ENCODE data around the gene GLYR1.
"Not testable (repeated sequence)": the region's sequence is repeated elsewhere in the genome, so short reads cannot be mapped to it uniquely, and the experiment has no call there.

Gene GLYR1

GRCh38 chr16:4788910-4789309 is 58.2 kb downstream of the GLYR1 start:
- ChIA-PET CTCF (interaction anchor here (0.9 kb wide), 1 partner anchor 65 kb away, joined by 3 read pairs; no protein-coding TSS in a partner anchor), POLR2A (no interaction called here)
- DNase-seq (ENCODE audit: extremely low spot score): no peak
- TF ChIP-seq, protein P1, sequence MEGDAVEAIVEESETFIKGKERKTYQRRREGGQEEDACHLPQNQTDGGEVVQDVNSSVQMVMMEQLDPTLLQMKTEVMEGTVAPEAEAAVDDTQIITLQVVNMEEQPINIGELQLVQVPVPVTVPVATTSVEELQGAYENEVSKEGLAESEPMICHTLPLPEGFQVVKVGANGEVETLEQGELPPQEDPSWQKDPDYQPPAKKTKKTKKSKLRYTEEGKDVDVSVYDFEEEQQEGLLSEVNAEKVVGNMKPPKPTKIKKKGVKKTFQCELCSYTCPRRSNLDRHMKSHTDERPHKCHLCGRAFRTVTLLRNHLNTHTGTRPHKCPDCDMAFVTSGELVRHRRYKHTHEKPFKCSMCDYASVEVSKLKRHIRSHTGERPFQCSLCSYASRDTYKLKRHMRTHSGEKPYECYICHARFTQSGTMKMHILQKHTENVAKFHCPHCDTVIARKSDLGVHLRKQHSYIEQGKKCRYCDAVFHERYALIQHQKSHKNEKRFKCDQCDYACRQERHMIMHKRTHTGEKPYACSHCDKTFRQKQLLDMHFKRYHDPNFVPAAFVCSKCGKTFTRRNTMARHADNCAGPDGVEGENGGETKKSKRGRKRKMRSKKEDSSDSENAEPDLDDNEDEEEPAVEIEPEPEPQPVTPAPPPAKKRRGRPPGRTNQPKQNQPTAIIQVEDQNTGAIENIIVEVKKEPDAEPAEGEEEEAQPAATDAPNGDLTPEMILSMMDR (IDR thresholded peaks at IDR 0.05; ENCODE audit: control extremely low read depth, extremely low read depth, low read depth, missing control alignments): no peak

DNA sequence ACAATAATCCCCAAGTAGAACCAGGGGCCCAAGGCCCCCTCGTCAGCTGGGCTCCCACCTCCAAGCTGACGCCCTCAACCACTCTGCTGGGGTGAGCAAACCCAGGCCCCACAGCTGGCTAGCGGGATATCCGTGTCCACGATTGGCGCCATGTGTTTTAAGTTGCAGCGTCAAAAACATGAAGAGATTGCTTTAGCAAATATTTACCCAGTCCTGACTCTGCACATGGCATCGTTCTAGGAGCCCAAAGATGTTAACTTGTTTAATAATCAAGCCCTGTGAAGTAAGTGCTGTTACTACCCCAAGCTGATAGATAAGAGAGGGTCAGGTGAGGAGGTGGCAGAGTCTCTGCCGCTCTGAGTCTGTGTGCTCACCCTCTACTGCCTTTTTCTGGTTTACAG is 58.6 kb downstream of the GLYR1 start:
- POLR2A ChIA-PET: interaction anchor here (0.6 kb wide), 1 partner anchor 74 kb away, joined by 8 read pairs; no protein-coding TSS in a partner anchor
- CTCF ChIA-PET: interaction anchor here (0.9 kb wide), 1 partner anchor 64 kb away, joined by 3 read pairs; no protein-coding TSS in a partner anchor
- DNase-seq (ENCODE audit: extremely low spot score): no peak
- TF ChIP-seq, protein P1 (IDR thresholded peaks at IDR 0.05; ENCODE audit: control extremely low read depth, extremely low read depth, low read depth, missing control alignments): no peak

GRCh38 chr16:4787627-4788482 is 59.2 kb downstream of the GLYR1 start, which contains the start of gene SEPTIN12:
Gene SEPTIN12 (minus strand): TSS chr16:4788345. CDS start chr16:4787645, 700 bp downstream.
- DNase-seq (ENCODE audit: extremely low spot score): no peak
- TF ChIP-seq, protein P1 (IDR thresholded peaks at IDR 0.05; ENCODE audit: control extremely low read depth, extremely low read depth, low read depth, missing control alignments): no peak
- CTCF ChIA-PET: interaction anchor here (0.9 to 1.1 kb wide), 2 partner anchors 9 to 64 kb away, joined by 3 read pairs; no protein-coding TSS in a partner anchor
- POLR2A ChIA-PET: interaction anchor here (0.6 kb wide), 1 partner anchor 73 kb away, joined by 8 read pairs; no protein-coding TSS in a partner anchor

GRCh38 chr16:4787068-4787467 is 60.0 kb downstream of the GLYR1 start:
- CTCF ChIA-PET: interaction anchor here (1.1 kb wide), 1 partner anchor 10 kb away, joined by 3 read pairs; no protein-coding TSS in a partner anchor
- POLR2A ChIA-PET: no interaction called here
- DNase-seq (ENCODE audit: extremely low spot score): no peak
- TF ChIP-seq, protein P1 (IDR thresholded peaks at IDR 0.05; ENCODE audit: control extremely low read depth, extremely low read depth, low read depth, missing control alignments): no peak

- ChIA-PET POLR2A (interaction anchor here (0.6 kb wide), 1 partner anchor 12 kb away, joined by 3 read pairs; no protein-coding TSS in a partner anchor), CTCF (no interaction called here)
- DNase-seq (ENCODE audit: extremely low spot score): no peak
- TF ChIP-seq, protein P1 (IDR thresholded peaks at IDR 0.05; ENCODE audit: control extremely low read depth, extremely low read depth, low read depth, missing control alignments): no peak
Measured at GRCh38 chr16:4785758-4786433, 61.2 kb downstream of the GLYR1 start.

- DNase-seq (ENCODE audit: extremely low spot score); CTCF ChIA-PET; POLR2A ChIA-PET: not testable (repeated sequence)
Measured at GRCh38 chr16:4784444-4784987, 62.6 kb downstream of the GLYR1 start.
